Germinal center (tissue), 1 donor: ENCODE measurements around the gene SCN7A.
A peak's percentile ranks its signal among the peaks of the same experiment; 100 is the strongest.
"Not testable (repeated sequence)": the region's sequence is repeated elsewhere in the genome, so short reads cannot be mapped to it uniquely, and the experiment has no call there.

Source experiments
- DNase-seq: peaks from one replicate; pipeline ENCODE4 v3.0.0; 2012; ENCODE audit warnings: mixed read lengths, low spot score

Gene SCN7A

GRCh38 chr2:166494140-166494624, at the start of gene SCN7A:
Gene SCN7A (minus strand): TSS chr2:166494249. CDS start chr2:166477696, 16,553 bp downstream.
- DNase-seq: no peak

- DNase-seq: peak; percentile 20
These were observed 45.5 kb upstream of the SCN7A start for GRCh38 chr2:166539340-166540162.

- DNase-seq: no peak
These were observed 42.1 kb upstream of the SCN7A start for GRCh38 chr2:166536111-166536510.

GRCh38 chr2:166521155-166521554, 27.1 kb upstream of the SCN7A start:
- DNase-seq: no peak

- no peak for DNase-seq
These were observed 26.6 kb upstream of the SCN7A start for GRCh38 chr2:166520604-166521003.

- DNase-seq: no peak
These were observed 25.4 kb upstream of the SCN7A start for GRCh38 chr2:166519391-166519962.

GRCh38 chr2:166518634-166519390, 24.8 kb upstream of the SCN7A start:
- no peak for DNase-seq

GRCh38 chr2:166517533-166518061, 23.5 kb upstream of the SCN7A start:
- no peak for DNase-seq

GRCh38 chr2:166516712-166517303, 22.8 kb upstream of the SCN7A start:
- no peak for DNase-seq

GRCh38 chr2:166513952-166514351, 19.9 kb upstream of the SCN7A start:
- DNase-seq: no peak

GRCh38 chr2:166499281-166499680, 5.2 kb upstream of the SCN7A start:
- DNase-seq: no peak

- DNase-seq: no peak
These were observed 2.6 kb downstream of the SCN7A start for GRCh38 chr2:166491461-166491860.

- no peak for DNase-seq
These were observed 6.9 kb downstream of the SCN7A start for GRCh38 chr2:166487171-166487570.

- DNase-seq: no peak
These were observed 8.4 kb downstream of the SCN7A start for GRCh38 chr2:166485558-166486178.

GRCh38 chr2:166472332-166472731, 21.7 kb downstream of the SCN7A start:
- no peak for DNase-seq

- no peak for DNase-seq
These were observed 25.7 kb downstream of the SCN7A start for GRCh38 chr2:166468124-166469024.

GRCh38 chr2:166464187-166464586, 29.9 kb downstream of the SCN7A start:
- no peak for DNase-seq

- no peak for DNase-seq
These were observed 30.4 kb downstream of the SCN7A start for GRCh38 chr2:166463640-166464039.

- DNase-seq: no peak
These were observed 35.4 kb downstream of the SCN7A start for GRCh38 chr2:166458674-166459073.

GRCh38 chr2:166455823-166456222, 38.2 kb downstream of the SCN7A start:
- DNase-seq: not testable (repeated sequence)
